Bronchial epithelial cell (primary cell): ENCODE results near the gene ANKRD16. TPM values are rescaled to one million over a fixed set of nuclear protein-coding genes. Genes with fewer than 3 reads are reported as not detected.

ENCODE experiments used
- DNase-seq: peaks from one replicate; pipeline ENCODE4 v3.0.0-alpha.2; 2010; ENCODE audit warnings: low read depth
- FAIRE-seq: peaks from 2 replicates; lab custom pipeline; 2011; peaks lifted over from hg19 to GRCh38; lab: Jason Lieb, UNC
- H3K27me3 ChIP-seq: 2 replicates; pipeline ENCODE4 v1.5.1; 2011; ENCODE audit warnings: low read length; ENCODE audit not compliant: control insufficient read depth, insufficient read depth
- H3K36me3 ChIP-seq: 2 replicates; pipeline ENCODE4 v1.5.1; 2011; ENCODE audit warnings: low read length; ENCODE audit not compliant: control insufficient read depth, insufficient read depth
- H3K4me3 ChIP-seq: 2 replicates; pipeline ENCODE4 v1.5.1; 2011; ENCODE audit warnings: mild to moderate bottlenecking, low read depth, low read length, control low read depth
- total RNA-seq: library from RNA; depleted of rRNA; stranded (reverse); fragments of >200 nt; gene quantifications from 2 replicates; pipeline ENCODE4 v1.2.1, GENCODE V29; 2014
- TF ChIP-seq, protein P1 (sequence below): IDR thresholded peaks from 2 replicates; pipeline ENCODE4 v1.5.1; 2011; ENCODE audit warnings: mild to moderate bottlenecking, moderate library complexity, low read length, control low read depth, inconsistent platforms; ENCODE audit not compliant: insufficient read depth, severe bottlenecking

The ANKRD16 gene
- total RNA-seq, 1 donor from 2014 or later, result 5.3 TPM

DNA sequence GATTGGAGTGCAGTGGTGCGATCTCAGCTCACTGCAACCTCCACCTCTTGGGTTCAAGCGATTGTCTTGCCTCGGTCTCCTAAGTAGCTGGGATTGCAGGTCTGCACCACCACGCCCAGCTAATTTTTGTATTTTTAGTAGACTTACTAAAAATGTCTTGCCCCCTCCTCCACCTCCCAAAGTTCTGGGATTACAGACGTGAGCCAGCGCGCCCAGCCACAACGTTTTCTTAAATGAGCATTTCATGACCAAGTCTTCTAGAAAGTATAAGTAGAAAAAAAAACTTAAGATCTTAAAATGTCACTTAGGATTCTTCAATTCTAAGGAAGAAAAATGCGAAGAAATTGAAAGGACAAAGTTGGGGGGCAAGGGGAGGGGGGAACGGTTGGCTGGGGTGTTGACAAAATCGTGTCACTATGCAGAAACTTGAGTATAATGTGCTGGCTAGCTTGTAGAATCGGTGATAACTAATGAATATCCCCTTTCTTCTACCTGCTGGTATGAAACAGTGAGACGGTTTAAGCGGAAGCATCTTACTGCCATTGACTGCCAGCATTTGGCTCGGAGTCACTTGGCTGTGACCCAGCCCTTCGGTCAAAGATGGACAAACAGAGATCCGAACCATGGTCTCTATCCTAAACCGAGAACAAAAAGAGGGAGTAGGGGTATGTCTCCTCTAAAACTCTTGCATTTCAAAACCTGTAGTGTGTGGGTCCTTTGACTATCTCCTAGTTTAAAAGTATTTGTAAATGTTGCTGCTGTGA lies 13.0 kb upstream of the ANKRD16 start:
- Histone ChIP-seq H3K36me3 (peaks cover 7% of the 10 kb centered on the region), H3K27me3 (no peaks in the 10 kb centered on the region), H3K4me3 (no peak overlapping the region)
- FAIRE-seq, result no peak
- DNase-seq, result no peak
- TF ChIP-seq, protein P1, sequence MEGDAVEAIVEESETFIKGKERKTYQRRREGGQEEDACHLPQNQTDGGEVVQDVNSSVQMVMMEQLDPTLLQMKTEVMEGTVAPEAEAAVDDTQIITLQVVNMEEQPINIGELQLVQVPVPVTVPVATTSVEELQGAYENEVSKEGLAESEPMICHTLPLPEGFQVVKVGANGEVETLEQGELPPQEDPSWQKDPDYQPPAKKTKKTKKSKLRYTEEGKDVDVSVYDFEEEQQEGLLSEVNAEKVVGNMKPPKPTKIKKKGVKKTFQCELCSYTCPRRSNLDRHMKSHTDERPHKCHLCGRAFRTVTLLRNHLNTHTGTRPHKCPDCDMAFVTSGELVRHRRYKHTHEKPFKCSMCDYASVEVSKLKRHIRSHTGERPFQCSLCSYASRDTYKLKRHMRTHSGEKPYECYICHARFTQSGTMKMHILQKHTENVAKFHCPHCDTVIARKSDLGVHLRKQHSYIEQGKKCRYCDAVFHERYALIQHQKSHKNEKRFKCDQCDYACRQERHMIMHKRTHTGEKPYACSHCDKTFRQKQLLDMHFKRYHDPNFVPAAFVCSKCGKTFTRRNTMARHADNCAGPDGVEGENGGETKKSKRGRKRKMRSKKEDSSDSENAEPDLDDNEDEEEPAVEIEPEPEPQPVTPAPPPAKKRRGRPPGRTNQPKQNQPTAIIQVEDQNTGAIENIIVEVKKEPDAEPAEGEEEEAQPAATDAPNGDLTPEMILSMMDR, result no peak

DNA sequence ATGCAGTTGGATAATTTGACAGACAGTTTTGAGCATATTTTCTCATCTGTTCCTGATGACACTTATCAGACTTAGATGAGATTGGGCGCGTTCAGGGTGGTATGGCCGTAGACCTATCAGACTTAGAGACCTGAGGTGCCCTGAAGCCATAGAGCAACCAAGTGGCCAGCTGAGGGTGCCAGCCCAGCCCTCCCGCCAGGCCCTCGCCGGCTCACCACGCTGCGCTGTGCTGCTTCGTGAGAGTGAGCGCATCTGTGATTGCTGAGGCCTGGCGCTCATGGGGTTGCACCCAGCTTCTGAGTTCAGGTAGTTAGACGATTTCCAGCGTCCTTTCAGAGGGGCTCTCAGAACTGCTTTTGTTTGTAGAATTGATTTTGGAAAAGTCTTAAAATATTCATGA lies 10.6 kb upstream of the ANKRD16 start:
- Histone ChIP-seq H3K4me3 (no peak overlapping the region), H3K27me3 (no peaks in the 10 kb centered on the region), H3K36me3 (peaks cover 6% of the 10 kb centered on the region)
- TF ChIP-seq, protein P1, result no peak
- DNase-seq (no peak), FAIRE-seq (no peak)

DNA sequence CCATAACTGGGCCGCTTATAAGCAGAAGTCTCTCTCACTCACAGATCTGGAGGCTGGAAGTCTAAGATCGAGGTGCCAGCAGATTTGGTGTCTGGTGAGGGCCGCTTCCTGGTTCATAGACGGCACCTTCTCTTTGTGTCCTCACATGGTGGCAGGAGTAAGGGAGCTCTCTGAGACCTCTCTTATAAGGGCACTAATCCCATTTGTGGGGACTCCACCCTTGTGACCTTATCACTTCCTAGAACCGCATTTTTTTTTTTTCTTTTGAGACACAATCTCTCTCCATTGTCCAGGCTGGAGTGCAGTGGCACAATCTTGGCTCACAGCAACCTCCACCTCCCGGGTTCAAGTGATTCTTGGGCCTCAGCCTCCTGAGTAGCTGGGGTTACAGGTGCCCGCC lies 8.5 kb upstream of the ANKRD16 start:
- TF ChIP-seq, protein P1, result no peak
- Histone ChIP-seq H3K36me3 (peaks cover 7% of the 10 kb centered on the region), H3K4me3 (no peak overlapping the region), H3K27me3 (no peaks in the 10 kb centered on the region)
- FAIRE-seq (no peak), DNase-seq (no peak)

DNA sequence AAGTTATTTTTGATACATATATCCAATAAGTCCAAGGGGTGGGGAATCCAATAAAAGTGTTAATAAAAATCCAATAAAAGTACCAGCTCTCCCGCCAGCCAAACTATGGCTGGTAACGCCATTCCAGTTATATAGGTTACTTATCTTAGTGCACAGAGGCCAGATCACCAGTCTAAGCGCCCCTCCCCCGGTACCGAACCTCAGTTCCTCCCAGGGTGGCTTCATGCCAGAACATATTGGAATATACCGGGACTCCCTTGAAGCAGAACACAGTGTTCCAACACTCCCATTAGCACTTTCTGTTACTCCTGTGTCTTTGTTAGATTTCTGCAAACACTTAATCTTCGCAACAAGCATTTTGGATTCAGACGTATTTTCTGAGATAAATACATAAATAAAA lies 7.8 kb upstream of the ANKRD16 start:
- TF ChIP-seq, protein P1, result no peak
- no peak for DNase-seq
- no peaks in the 10 kb centered on the region for H3K27me3 ChIP-seq
- no peak for FAIRE-seq
- peaks cover 7% of the 10 kb centered on the region for H3K36me3 ChIP-seq
- H3K4me3 ChIP-seq, result no peak overlapping the region

DNA sequence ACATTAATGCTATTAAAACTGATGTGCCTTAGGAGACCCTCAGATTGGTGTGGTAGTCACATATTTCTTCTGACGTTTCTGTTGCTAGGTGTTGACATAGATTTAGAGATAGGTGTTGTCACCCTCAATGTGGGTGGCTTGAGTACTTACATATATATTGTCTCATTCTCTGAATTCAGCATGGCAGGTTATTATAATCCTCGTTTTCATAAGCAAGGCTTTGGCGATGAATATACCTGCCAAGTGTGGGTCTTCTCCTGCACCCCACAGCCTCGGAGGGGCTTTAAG lies 7.3 kb upstream of the ANKRD16 start:
- TF ChIP-seq, protein P1, result no peak
- FAIRE-seq (no peak), DNase-seq (no peak)
- no peak overlapping the region for H3K4me3 ChIP-seq
- H3K36me3 ChIP-seq, result peaks cover 8% of the 10 kb centered on the region
- H3K27me3 ChIP-seq, result no peaks in the 10 kb centered on the region
